K562 (cell line): ENCODE measurements around the gene MTCH2. TPM values are rescaled to one million over a fixed set of nuclear protein-coding genes. Genes with fewer than 3 reads are reported as not detected.

Experiments used
- ATAC-seq: fragments of 200-7000 bp; cut with Tn5 transposase; 3 replicates; pipeline ENCODE4 v1.9.1; 2020; ENCODE audit warnings: moderate library complexity
- BruUV-seq: library from RNA; stranded (reverse); fragments of 400-500 nt; replicated peaks from 2 replicates; lab custom pipeline; 2021; lab: Mats Ljungman, UMichigan
- CTCF ChIA-PET: fragments of 300-600 bp; formaldehyde crosslinking; extraction: SDS; loops from one replicate; lab custom pipeline; 2021; ENCODE audit warnings: low intra/inter-chr PET ratio; lab: Yijun Ruan, JAX
- POLR2A ChIA-PET: fragments of 300-600, 350-650 bp; sonication (Branson Sonifier 250); formaldehyde crosslinking; extraction: SDS; loops from one replicate; lab custom pipeline; 2021; ENCODE audit warnings: antibody characterized with exemption, inconsistent platforms; lab: Yijun Ruan, JAX
- DNase-seq, 4 experiments: peaks; one replicate each; pipeline versions ENCODE4 v3.0.0 to v3.0.0-alpha.2; 2011 to 2018; ENCODE audit warnings: low spot score in 3 of 4, mixed read lengths in 3 of 4; ENCODE audit errors: extremely low read depth in 1 of 4
- FAIRE-seq: peaks from 2 replicates; lab custom pipeline; 2011; peaks lifted over from hg19 to GRCh38; lab: Jason Lieb, UNC
- H2AFZ ChIP-seq: 2 replicates; pipeline ENCODE4 v1.6.0; 2011; ENCODE audit warnings: low read depth, low read length, control low read depth, inconsistent platforms
- H3K27ac ChIP-seq: fragments of 200-600 bp; 3 replicates; pipeline ENCODE4 v1.8.0; 2011; ENCODE audit warnings: low read depth, mild to moderate bottlenecking, control low read depth, inconsistent platforms, low read length, moderate library complexity, mixed read lengths; ENCODE audit errors: extremely low read depth
- H3K27me3 ChIP-seq, 2 experiments: fragments of 300-600 bp in 1 of 2; 2 replicates in 1 of 2; 3 replicates in 1 of 2; pipeline versions ENCODE4 v1.6.0 to v1.8.0; 2011; ENCODE audit warnings: inconsistent platforms in 2 of 2, low read length in 2 of 2, mild to moderate bottlenecking in 1 of 2, mixed read lengths in 1 of 2, moderate library complexity in 1 of 2; ENCODE audit not compliant: control insufficient read depth in 2 of 2, insufficient read depth in 2 of 2
- H3K36me3 ChIP-seq: fragments of 300-600 bp; 3 replicates; pipeline ENCODE4 v1.8.0; 2011; ENCODE audit warnings: mild to moderate bottlenecking, low read length, inconsistent platforms; ENCODE audit not compliant: control insufficient read depth, insufficient read depth
- H3K4me1 ChIP-seq, 2 experiments: fragments of 200-600 bp in 1 of 2; replicated peaks in 1 of 2; 2 replicates in 1 of 2; 3 replicates in 1 of 2; pipeline versions ENCODE4 v1.5.1 to v1.8.0; 2011; ENCODE audit warnings: inconsistent platforms in 2 of 2, low read length in 2 of 2, mild to moderate bottlenecking in 1 of 2, mixed read lengths in 1 of 2, moderate library complexity in 1 of 2; ENCODE audit not compliant: control insufficient read depth in 2 of 2, insufficient read depth in 2 of 2
- H3K4me2 ChIP-seq: 2 replicates; pipeline ENCODE4 v1.6.1; 2011; ENCODE audit warnings: low read length, control low read depth, inconsistent platforms, mixed read lengths; ENCODE audit not compliant: insufficient read depth
- H3K4me3 ChIP-seq: fragments of 200-600 bp; sonication (generic), shearing (Covaris generic); 2 replicates; pipeline ENCODE4 v1.5.1; 2016; ENCODE audit warnings: control low read depth, inconsistent platforms
- H3K79me2 ChIP-seq: fragments of 200-600 bp; 3 replicates; pipeline ENCODE4 v1.8.0; 2011; ENCODE audit warnings: low read length, inconsistent platforms; ENCODE audit not compliant: control insufficient read depth, insufficient read depth
- H3K9ac ChIP-seq, 2 experiments: 2 replicates each; pipeline versions ENCODE4 v1.6.0 to v1.6.1; 2011; ENCODE audit warnings: low read depth in 2 of 2, low read length in 2 of 2, control low read depth in 1 of 2, inconsistent platforms in 1 of 2, mild to moderate bottlenecking in 1 of 2, mixed read lengths in 1 of 2; ENCODE audit not compliant: insufficient read depth in 1 of 2
- H3K9me1 ChIP-seq: one replicate; pipeline ENCODE4 v1.6.0; 2011; ENCODE audit warnings: inconsistent platforms, mild to moderate bottlenecking, low read length, moderate library complexity; ENCODE audit not compliant: control insufficient read depth, insufficient read depth
- H3K9me3 ChIP-seq: replicated peaks from 2 replicates; pipeline ENCODE4 v1.5.1; 2011; ENCODE audit warnings: low read depth, low read length, inconsistent platforms; ENCODE audit not compliant: control insufficient read depth, insufficient read depth
- H4K20me1 ChIP-seq: replicated peaks from 2 replicates; pipeline ENCODE4 v1.6.1; 2011; ENCODE audit warnings: low read length, inconsistent platforms, mixed read lengths; ENCODE audit not compliant: control insufficient read depth, insufficient read depth
- CHD1 ChIP-seq: fragments of 200-600 bp; sonication (generic); IDR thresholded peaks from one replicate; pipeline ENCODE4 v1.6.1; 2012; ENCODE audit warnings: mild to moderate bottlenecking, moderate library complexity, low read length, inconsistent platforms
- DPF2 ChIP-seq: fragments of 450-650 bp; IDR thresholded peaks from 2 replicates; pipeline ENCODE4 v1.6.1; 2016
- HDGF ChIP-seq: fragments of 450-650 bp; IDR thresholded peaks from 2 replicates; pipeline ENCODE4 v1.6.1; 2016
- HNRNPUL1 ChIP-seq: fragments of 200-400 bp; formaldehyde crosslinking; IDR thresholded peaks from 2 replicates; pipeline ENCODE4 v1.6.1; 2017; ENCODE audit warnings: low read length
- MEIS2 ChIP-seq: fragments of 450-650 bp; IDR thresholded peaks from 2 replicates; pipeline ENCODE4 v1.6.1; 2014; ENCODE audit warnings: mild to moderate bottlenecking; ENCODE audit not compliant: partially characterized antibody
- MTF1 ChIP-seq: fragments of 250-450 bp; sonication (Bioruptor Pico); IDR thresholded peaks from 2 replicates; pipeline ENCODE4 v1.9.0; 2021; ENCODE audit warnings: moderate library complexity, mild to moderate bottlenecking, inconsistent platforms, borderline replicate concordance
- PHF21A ChIP-seq: fragments of 450-650 bp; IDR thresholded peaks from 2 replicates; pipeline ENCODE4 v1.6.1; 2017; ENCODE audit warnings: low read depth, borderline replicate concordance
- PML ChIP-seq: IDR thresholded peaks from 2 replicates; pipeline ENCODE4 v1.6.1; 2012; ENCODE audit warnings: low read length, inconsistent platforms
- SMARCA4 ChIP-seq: fragments of 450-650 bp; IDR thresholded peaks from 2 replicates; pipeline ENCODE4 v1.6.1; 2016
- ZNF3 ChIP-seq: fragments of 250-450 bp; sonication (Bioruptor Pico); IDR thresholded peaks from 2 replicates; pipeline ENCODE4 v1.5.0; 2021; ENCODE audit warnings: mild to moderate bottlenecking, moderate library complexity
- WGBS: fragments of 100-300 bp; shearing (Covaris generic); methylation state at CpG from one replicate; pipeline ENCODE4 v1.1.6; 2016; ENCODE audit warnings: low coverage, mixed read lengths; ENCODE audit not compliant: insufficient coverage; ENCODE audit errors: missing lambda C conversion rate; 5-methylcytosine and 5-hydroxymethylcytosine counted together
- in situ Hi-C: fragments of 300-500 bp; cut with MboI; formaldehyde crosslinking; loops from 4 replicates; pipeline ENCODE4 v1.15.0; 2018; ENCODE audit warnings: inconsistent platforms, mixed read lengths
- intact Hi-C: fragments of 100-400 bp; cut with micrococcal nuclease; formaldehyde crosslinking; loops from 2 replicates; pipeline ENCODE4 v1.14.2; 2022
- polyA plus RNA-seq, 8 experiments: library from polyadenylated mRNA; depleted of rRNA in 4 of 8; stranded (reverse) in 5 of 8; unstranded in 3 of 8; fragments of >200 nt; fragmentation: Nextera tagmentation in 2 of 8; fragmentation: Illumina TruSeq in 1 of 8; extraction: Ambion mirVana in 2 of 8; extraction: Trizol in 1 of 8; gene quantifications; 2 replicates each; pipeline versions ENCODE4 v1.2.1 to v1.2.3, GENCODE V29; 2011 to 2014; ENCODE audit warnings: inconsistent platforms in 1 of 8, missing spikeins in 1 of 8
- total RNA-seq, 7 experiments: library from RNA; depleted of rRNA in 6 of 7; stranded (reverse); fragments of >200 nt in 6 of 7; fragmentation: Illumina TruSeq in 2 of 7; extraction: Trizol in 2 of 7; gene quantifications; 2 replicates each; pipeline versions ENCODE4 v1.2.1 to v1.2.3, GENCODE V29; 2011 to 2021; ENCODE audit warnings: low replicate concordance in 1 of 7
- TF ChIP-seq, protein P1 (sequence below), 2 experiments: fragments of 450-650 bp in 1 of 2; sonication (generic) in 1 of 2; formaldehyde crosslinking in 1 of 2; IDR thresholded peaks; 2 replicates each; pipeline versions ENCODE4 v1.7.1 to v1.9.0; 2016 to 2022; ENCODE audit warnings: inconsistent platforms in 1 of 2, mild to moderate bottlenecking in 1 of 2, missing genetic modification reagents in 1 of 2

The MTCH2 gene
- total and polyA plus RNA-seq, 9 of the 15 experiments (the other 6 are each of a cell fraction or from before 2014, with no cell fraction given), result 95.4 to 620 (median 198) TPM

DNA sequence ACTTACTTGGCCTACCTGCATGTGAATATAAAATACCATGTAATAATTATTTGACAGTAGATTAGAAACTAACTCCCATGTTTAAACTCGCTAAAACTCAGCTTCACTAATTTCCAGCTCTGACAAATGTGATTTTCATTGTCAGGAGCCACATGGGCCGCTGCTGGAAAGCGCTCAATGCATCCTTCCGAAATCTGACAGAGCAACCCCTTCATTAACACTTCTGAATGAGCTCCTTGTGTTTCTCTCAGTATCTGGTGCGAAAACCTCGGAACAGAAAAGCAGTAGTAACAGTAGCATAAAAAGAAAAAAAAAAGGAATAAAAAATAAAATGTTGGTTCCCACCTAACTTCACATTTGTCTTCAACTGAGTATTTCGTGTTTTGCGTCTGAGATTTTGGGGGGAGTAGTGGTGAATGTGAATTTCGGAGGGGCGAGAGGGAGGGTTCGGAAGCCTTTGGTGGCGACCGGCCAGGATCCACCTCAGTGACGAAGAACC, 710 bp downstream of the MTCH2 start:
- TSS peak; percentile 75 for BruUV-seq
- under 1% methylated on average over 13 of the region's 14 CpGs for WGBS
- TF ChIP-seq MTF1, result no peak
- TF ChIP-seq, protein P1, sequence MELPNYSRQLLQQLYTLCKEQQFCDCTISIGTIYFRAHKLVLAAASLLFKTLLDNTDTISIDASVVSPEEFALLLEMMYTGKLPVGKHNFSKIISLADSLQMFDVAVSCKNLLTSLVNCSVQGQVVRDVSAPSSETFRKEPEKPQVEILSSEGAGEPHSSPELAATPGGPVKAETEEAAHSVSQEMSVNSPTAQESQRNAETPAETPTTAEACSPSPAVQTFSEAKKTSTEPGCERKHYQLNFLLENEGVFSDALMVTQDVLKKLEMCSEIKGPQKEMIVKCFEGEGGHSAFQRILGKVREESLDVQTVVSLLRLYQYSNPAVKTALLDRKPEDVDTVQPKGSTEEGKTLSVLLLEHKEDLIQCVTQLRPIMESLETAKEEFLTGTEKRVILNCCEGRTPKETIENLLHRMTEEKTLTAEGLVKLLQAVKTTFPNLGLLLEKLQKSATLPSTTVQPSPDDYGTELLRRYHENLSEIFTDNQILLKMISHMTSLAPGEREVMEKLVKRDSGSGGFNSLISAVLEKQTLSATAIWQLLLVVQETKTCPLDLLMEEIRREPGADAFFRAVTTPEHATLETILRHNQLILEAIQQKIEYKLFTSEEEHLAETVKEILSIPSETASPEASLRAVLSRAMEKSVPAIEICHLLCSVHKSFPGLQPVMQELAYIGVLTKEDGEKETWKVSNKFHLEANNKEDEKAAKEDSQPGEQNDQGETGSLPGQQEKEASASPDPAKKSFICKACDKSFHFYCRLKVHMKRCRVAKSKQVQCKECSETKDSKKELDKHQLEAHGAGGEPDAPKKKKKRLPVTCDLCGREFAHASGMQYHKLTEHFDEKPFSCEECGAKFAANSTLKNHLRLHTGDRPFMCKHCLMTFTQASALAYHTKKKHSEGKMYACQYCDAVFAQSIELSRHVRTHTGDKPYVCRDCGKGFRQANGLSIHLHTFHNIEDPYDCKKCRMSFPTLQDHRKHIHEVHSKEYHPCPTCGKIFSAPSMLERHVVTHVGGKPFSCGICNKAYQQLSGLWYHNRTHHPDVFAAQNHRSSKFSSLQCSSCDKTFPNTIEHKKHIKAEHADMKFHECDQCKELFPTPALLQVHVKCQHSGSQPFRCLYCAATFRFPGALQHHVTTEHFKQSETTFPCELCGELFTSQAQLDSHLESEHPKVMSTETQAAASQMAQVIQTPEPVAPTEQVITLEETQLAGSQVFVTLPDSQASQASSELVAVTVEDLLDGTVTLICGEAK (IDR thresholded peaks at IDR 0.05), result 0 out of 2 replicates have a peak, but pooled peaks have one; percentile 26
- TF ChIP-seq, protein P1 (CRISPR knock-in tag; IDR thresholded peaks at IDR 0.05), result no peak
- peak; percentile 23 for TF ChIP-seq CHD1
- TF ChIP-seq PML, result no peak
- 0 out of 2 replicates have a peak, but pooled peaks have one; percentile 35 for TF ChIP-seq SMARCA4
- TF ChIP-seq DPF2, result 0 out of 2 replicates have a peak, but pooled peaks have one; percentile 25
- TF ChIP-seq HDGF, result no peak
- no peak for TF ChIP-seq HNRNPUL1
- TF ChIP-seq MEIS2, result no peak
- TF ChIP-seq ZNF3 (CRISPR knock-in tag), result no peak
- TF ChIP-seq PHF21A, result no peak
- peak overlapping the region; percentile 88 for H3K4me2 ChIP-seq
- in situ Hi-C loops (no loop called here), intact Hi-C loops (loop anchor here (2.0 to 10.0 kb wide), 3 partner anchors 76 to 213 kb away; partner anchors contain the start of genes AGBL2 and FNBP4)
- H3K4me1 ChIP-seq, result peaks cover 11 to 23% of the 10 kb centered on the region in 2 experiments; a peak in 4 of 5 replicates
- CTCF ChIA-PET, result interaction anchor here (0.7 kb wide), 1 partner anchor 468 kb away, joined by 3 read pairs; no protein-coding TSS in a partner anchor
- peak overlapping the region; percentile 98 for H3K4me3 ChIP-seq
- H3K9ac ChIP-seq, result peak overlapping the region; percentile 96 to 100
- H3K27me3 ChIP-seq, result no peaks in the 10 kb centered on the region
- H3K9me1 ChIP-seq, result no peaks in the 10 kb centered on the region
- POLR2A ChIA-PET, result interaction anchor here (0.7 to 1.0 kb wide), 2 partner anchors 33 to 186 kb away, joined by 3 read pairs; no protein-coding TSS in a partner anchor
- DNase-seq (peak in 1 of 4 experiments; percentile 28), ATAC-seq (0 out of 3 replicates have a peak, but pooled peaks have one; percentile 7), FAIRE-seq (peak; percentile 23)
- no peaks in the 10 kb centered on the region for H4K20me1 ChIP-seq
- H3K9me3 ChIP-seq, result no peaks in the 10 kb centered on the region
- H3K27ac ChIP-seq, result peak overlapping the region; percentile 95
- H3K36me3 ChIP-seq, result peaks cover 31% of the 10 kb centered on the region
- H2AFZ ChIP-seq, result peak overlapping the region; percentile 94
- H3K79me2 ChIP-seq, result peaks cover 42% of the 10 kb centered on the region
